Activated T-cell treated with anti-CD3 and anti-CD28 coated beads, Interleukin-2, amount 50 U/mL, for 24 hours (primary cell): ENCODE results near the gene NPM3.

ENCODE experiments used
- DNase-seq: peaks from one replicate; pipeline ENCODE4 v3.0.0-alpha.2; 2020
- H3K27ac Mint-ChIP-seq: 2 replicates; pipeline ENCODE4 v1.8.0; 2020; ENCODE audit warnings: mild to moderate bottlenecking, mixed read lengths
- H3K27me3 Mint-ChIP-seq: 2 replicates; pipeline ENCODE4 v1.8.0; 2020; ENCODE audit warnings: mixed read lengths
- H3K36me3 Mint-ChIP-seq: 2 replicates; pipeline ENCODE4 v1.8.0; 2020; ENCODE audit warnings: low read depth, mixed read lengths
- H3K4me1 Mint-ChIP-seq: 2 replicates; pipeline ENCODE4 v1.8.0; 2020; ENCODE audit warnings: low read depth, mixed read lengths
- H3K4me3 Mint-ChIP-seq: 2 replicates; pipeline ENCODE4 v1.8.0; 2020; ENCODE audit warnings: mild to moderate bottlenecking, moderate library complexity, mixed read lengths
- H3K9me3 Mint-ChIP-seq: 2 replicates; pipeline ENCODE4 v1.8.0; 2020; ENCODE audit warnings: mixed read lengths

NPM3 gene

DNA sequence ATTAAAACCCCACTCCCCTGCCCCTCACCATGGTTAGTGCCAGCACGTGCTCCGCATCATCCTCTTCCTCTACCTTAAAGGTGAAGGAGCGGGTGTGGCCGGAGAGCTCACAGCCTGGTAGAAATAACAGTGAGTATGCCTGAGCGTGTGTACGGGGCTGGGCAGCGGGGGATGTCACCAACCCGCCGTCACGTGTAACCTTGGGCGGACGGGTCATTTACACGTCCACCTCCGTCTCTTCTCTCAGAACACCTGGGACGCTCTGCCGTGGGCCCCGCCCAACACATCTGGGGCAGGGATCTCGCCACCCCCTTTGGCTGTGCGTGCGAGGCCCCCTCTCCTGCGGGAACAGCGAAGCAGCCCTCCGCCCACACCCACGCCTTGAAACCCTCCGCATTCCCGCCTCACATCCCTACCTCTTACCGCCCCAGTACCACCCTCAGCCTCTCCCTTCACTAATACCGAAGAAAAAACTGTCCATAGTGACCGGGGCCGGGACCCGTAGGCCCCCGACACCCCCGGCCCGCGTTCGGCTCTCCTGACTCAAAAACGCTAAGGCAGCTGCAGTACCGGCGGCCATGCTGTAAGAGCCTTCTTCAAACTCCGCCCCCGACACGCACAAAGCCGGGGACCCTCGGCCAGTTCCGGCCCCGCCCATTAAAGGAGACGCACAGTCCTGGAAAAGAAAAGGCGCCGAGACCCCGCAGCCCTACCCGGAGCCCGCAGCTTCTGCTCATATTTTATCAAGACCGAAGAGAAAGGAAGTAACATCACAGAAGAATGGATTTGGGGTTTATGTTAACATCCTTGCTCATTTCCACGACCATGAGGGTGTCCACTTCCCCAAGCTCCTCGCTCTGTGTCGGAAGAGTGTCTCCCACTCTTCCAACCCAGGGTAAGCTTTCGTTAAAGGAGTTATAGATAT lies at the start of gene NPM3:
TSS of gene NPM3 (minus strand) at position 636 of the 925 bp plus-strand sequence. CDS start at position 580, 56 bp downstream.
- peak within 1 kb of the TSS; percentile 100 for H3K4me3 Mint-ChIP-seq
- peaks cover 11% of the 10 kb centered on the region for H3K27me3 Mint-ChIP-seq
- peak within 1 kb of the TSS; percentile 99 for H3K27ac Mint-ChIP-seq
- no peaks in the 10 kb centered on the region for H3K9me3 Mint-ChIP-seq
- peak; percentile 89 for DNase-seq
- peaks cover 92% of the 10 kb centered on the region for H3K36me3 Mint-ChIP-seq
- peaks cover 67% of the 10 kb centered on the region for H3K4me1 Mint-ChIP-seq

DNA sequence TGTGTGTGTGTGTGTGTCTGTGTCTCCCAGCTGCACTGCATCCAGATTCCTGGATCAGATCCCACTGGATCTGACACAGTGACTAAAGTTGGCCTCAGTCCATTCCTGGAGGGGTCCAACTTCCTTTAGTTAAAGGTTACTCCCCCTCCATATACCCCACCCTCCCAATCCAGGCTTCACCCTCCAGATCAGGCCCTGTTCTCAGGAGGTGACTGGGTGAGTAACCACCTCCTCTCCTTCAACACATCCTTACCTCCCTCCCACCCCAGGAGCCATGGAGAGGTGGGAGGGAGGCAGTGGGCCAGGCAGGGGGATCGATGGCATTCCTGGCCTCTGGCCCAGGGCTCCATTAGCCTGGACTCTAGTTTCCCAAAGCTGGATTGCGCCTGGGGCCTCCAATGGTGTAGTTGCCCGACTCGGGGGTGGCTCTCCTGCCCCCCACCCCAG lies 49.1 kb upstream of the NPM3 start:
- H3K36me3 Mint-ChIP-seq, result no peaks in the 10 kb centered on the region
- H3K4me1 Mint-ChIP-seq, result peaks cover 56% of the 10 kb centered on the region
- no peaks in the 10 kb centered on the region for H3K27me3 Mint-ChIP-seq
- H3K27ac Mint-ChIP-seq, result peak overlapping the region; percentile 8
- no peaks in the 10 kb centered on the region for H3K9me3 Mint-ChIP-seq
- no peak overlapping the region for H3K4me3 Mint-ChIP-seq
- DNase-seq, result no peak

DNA sequence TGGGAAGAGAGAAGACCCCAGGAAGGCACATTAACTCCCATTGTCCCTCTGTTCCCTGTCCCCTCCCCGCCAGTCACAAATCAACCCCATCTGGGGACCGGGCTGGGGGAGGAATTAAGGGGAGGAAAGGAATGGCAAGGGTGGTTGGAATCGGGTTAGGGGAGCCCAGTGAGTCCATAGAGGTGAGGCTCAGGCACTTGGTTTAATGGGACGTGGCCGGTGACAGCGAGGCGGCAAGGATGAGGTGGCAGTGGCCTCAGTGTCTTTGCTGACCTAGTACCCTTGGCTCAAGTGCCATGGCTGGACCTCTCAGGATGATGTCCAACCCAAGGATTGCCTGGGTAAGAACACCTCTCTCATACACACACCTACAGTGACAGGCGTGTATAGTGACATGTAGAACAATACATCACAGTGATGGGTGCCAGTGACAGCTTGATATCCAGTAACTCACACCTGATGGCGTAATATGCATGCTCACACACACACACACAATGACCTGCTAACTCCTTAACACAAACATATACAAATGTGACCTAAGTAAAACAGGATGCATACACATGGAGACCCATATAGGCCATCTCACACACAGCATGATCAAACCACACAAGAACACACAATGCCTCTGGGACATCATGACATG lies 48.0 kb upstream of the NPM3 start:
- peaks cover 55% of the 10 kb centered on the region for H3K4me1 Mint-ChIP-seq
- H3K9me3 Mint-ChIP-seq, result no peaks in the 10 kb centered on the region

DNA sequence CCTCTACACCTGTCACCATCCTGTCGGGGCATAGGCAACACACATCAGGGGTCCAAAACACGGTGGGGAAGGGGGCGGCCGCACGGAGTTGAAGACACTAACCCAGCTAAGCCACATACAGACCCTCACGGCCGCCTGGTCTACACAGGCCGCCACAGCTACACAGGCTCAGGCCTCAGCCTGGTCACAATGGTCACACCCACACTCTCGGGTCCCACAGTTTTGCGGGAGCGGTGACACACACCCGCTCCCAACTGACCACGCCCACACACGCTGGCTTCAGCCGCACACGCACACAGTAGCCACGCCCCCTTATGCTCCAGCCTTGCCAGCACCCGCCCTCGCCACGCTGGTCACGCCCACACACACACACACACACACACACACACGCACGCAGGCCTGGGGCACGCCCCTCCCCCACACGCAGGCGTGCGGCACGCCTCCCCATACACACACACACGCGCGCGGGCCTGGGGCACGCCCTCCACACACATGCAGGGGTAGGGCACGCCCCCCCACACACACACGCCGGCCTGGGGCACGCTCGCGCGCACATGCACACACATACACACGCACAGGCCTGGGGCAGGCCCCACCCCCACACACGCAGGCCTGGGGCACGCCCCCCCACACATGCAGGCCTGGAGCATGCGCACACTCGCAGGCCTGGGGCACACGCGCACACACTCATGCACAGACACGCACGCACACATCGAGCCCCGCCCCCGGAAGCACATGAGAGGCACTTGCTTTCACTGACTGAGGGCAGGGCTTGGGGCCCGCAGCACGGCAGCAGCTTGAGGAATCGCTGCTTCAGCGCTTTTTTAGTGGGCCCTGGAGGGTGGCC lies 47.3 kb upstream of the NPM3 start:
- H3K4me1 Mint-ChIP-seq, result peaks cover 49% of the 10 kb centered on the region
- no peaks in the 10 kb centered on the region for H3K27me3 Mint-ChIP-seq
- peak overlapping the region; percentile 97 for H3K27ac Mint-ChIP-seq
- H3K9me3 Mint-ChIP-seq, result no peaks in the 10 kb centered on the region
- peak; percentile 91 for DNase-seq
- H3K36me3 Mint-ChIP-seq, result no peaks in the 10 kb centered on the region
- peak overlapping the region; percentile 73 for H3K4me3 Mint-ChIP-seq

More for the DNA sequence above, 48.0 kb upstream of the NPM3 start:
- Mint-ChIP-seq H3K4me3 (peak overlapping the region; percentile 73), H3K27ac (peak overlapping the region; percentile 97), H3K27me3 (no peaks in the 10 kb centered on the region), H3K36me3 (no peaks in the 10 kb centered on the region)
- no peak for DNase-seq

- Mint-ChIP-seq H3K9me3 (no peaks in the 10 kb centered on the region), H3K4me1 (peaks cover 43% of the 10 kb centered on the region), H3K27ac (peak overlapping the region; percentile 97), H3K36me3 (no peaks in the 10 kb centered on the region), H3K4me3 (peak overlapping the region; percentile 73), H3K27me3 (no peaks in the 10 kb centered on the region)
- DNase-seq, result peak; percentile 71
These were observed 46.5 kb upstream of the NPM3 start for GRCh38 chr10:101829561-101830315.

DNA sequence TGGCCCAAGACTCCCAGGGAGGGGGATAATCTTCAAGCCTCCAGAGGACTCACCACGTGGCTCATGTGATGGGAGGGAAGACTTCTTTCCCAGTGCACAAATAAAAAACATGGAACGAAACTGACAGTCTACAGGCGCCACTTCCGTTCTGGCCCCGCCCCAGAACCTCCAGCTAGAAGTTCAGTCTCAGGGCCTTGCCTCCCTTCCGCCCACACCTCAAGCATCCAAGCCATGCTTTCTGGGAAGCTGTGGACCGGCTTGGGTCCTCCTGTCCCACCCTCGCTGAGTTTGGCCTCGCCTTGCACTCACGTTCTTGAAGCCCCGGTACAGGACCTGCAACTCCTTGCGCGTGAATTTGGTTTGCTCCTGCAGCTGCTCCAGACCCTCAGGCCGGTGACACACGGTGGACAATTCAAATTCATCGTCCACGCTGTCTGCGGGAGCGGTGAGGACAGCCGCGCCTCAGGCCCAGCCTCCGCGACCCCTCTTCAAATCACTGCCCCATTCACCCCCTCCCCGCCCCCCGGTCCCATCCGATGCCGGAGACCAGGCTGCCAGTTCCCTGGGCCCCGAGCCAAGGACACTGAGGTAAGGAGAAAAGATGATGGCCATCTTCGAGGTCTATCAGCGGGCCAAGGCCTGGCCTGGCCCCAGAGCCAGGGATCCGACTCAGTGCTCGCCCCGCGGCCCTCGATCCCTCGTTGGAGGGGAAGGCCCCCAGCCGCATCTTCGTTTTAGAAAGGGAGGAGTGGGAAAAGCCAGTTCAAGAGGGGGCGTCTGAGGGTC lies 45.7 kb upstream of the NPM3 start:
- peaks cover 35% of the 10 kb centered on the region for H3K4me1 Mint-ChIP-seq
- H3K27me3 Mint-ChIP-seq, result no peaks in the 10 kb centered on the region
- no peaks in the 10 kb centered on the region for H3K36me3 Mint-ChIP-seq
- H3K9me3 Mint-ChIP-seq, result no peaks in the 10 kb centered on the region
- H3K27ac Mint-ChIP-seq, result no peak overlapping the region
- H3K4me3 Mint-ChIP-seq, result no peak overlapping the region
- DNase-seq, result peak; percentile 28

- H3K27me3 Mint-ChIP-seq, result no peaks in the 10 kb centered on the region
- peaks cover 27% of the 10 kb centered on the region for H3K4me1 Mint-ChIP-seq
- DNase-seq, result no peak
- no peaks in the 10 kb centered on the region for H3K36me3 Mint-ChIP-seq
- H3K9me3 Mint-ChIP-seq, result no peaks in the 10 kb centered on the region
- no peak overlapping the region for H3K4me3 Mint-ChIP-seq
- peak overlapping the region; percentile 29 for H3K27ac Mint-ChIP-seq
These were observed 44.8 kb upstream of the NPM3 start for GRCh38 chr10:101827919-101828600.

DNA sequence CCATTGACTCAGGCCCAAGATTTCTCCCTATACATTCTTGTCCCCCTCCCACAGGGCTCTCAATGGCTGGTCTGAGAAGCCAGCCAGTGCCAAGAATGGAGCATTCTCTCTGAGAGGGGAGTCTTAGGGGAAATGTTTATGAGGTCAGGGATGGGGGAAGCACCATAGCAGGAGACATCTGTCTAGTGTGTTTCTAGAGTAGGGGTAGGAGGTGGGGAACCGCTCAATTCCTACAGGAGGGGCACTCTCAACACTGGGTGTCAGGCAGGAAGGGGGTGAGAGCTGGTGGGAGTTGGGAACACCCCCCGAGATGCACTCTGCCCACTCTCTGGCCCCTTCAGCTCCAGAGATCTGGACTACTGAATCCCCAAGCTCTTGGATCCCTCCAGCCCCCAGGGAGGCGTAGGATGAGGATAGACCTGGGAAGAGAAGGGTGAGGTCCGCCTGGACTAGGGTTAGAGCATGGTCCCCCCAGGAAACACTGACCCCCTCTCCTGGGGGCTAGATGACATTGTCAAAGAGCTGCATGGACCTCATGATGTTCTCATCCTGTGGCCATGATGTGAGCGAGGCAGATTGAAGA lies 43.7 kb upstream of the NPM3 start:
- no peaks in the 10 kb centered on the region for H3K9me3 Mint-ChIP-seq
- H3K4me3 Mint-ChIP-seq, result no peak overlapping the region
- no peaks in the 10 kb centered on the region for H3K27me3 Mint-ChIP-seq
- DNase-seq, result no peak
- H3K36me3 Mint-ChIP-seq, result no peaks in the 10 kb centered on the region
- H3K27ac Mint-ChIP-seq, result no peak overlapping the region
- H3K4me1 Mint-ChIP-seq, result peaks cover 23% of the 10 kb centered on the region

DNA sequence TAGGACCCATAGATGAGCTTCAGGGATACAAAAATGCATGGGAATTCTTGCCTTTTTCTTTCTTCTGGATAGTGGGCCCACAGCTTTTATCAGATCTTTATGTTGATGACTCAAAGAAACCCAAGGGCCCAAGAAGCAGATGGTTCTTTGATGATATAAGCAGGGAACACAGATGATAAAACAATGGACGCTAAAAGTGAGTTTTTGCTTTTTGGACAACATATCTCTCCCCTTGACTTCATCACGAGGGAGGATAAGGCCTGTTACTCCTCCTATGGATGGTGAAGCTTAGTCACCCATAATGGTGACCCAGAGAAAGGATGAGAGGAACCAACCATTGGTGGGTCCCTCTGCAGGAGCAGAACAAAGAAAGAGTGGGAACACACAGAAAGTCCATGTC lies 41.5 kb upstream of the NPM3 start:
- H3K9me3 Mint-ChIP-seq, result no peaks in the 10 kb centered on the region

DNA sequence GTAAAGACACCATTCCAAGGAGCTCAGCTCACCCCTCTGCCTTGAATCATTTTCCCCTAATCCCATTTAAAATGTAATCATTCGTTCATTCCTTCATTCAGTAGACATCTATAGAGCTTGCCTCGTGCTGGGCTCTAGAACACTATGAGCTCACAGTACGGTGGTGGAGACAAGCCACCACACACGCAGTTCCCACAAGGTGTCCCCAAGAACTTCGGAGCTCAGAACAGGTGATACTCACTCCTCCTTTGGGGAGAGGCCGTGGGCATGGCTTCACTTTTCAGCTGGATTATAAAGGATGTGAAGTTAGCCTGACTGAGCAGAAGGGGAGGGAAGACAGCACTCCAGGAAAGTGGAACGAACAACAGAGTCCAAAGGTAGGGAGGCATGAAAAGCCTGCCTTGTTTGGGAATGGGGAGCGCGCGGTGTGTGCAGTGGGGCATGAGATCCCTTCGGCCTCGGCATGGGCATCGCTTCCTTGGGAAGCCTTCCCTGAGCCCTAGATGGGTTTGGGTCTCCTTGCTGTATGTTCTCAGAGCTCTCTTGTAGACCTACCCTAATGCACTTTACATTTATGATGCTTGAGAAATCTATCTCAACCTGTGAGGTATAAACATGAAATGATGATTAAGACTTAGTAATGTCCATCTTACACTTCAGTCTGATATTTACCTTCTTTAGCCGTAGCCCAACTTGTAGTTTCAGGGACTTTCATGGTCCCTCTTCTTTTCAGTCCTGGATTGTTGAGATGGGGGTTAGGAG lies 35.8 kb upstream of the NPM3 start:
- Mint-ChIP-seq H3K36me3 (peaks cover 38% of the 10 kb centered on the region), H3K4me3 (peak overlapping the region; percentile 94), H3K9me3 (no peaks in the 10 kb centered on the region), H3K27me3 (no peaks in the 10 kb centered on the region), H3K27ac (peak overlapping the region; percentile 97), H3K4me1 (peaks cover 44% of the 10 kb centered on the region)
- DNase-seq, result no peak

More for the DNA sequence above, 41.5 kb upstream of the NPM3 start:
- no peak overlapping the region for H3K27ac Mint-ChIP-seq
- H3K36me3 Mint-ChIP-seq, result no peaks in the 10 kb centered on the region
- H3K4me1 Mint-ChIP-seq, result peaks cover 18% of the 10 kb centered on the region
- H3K27me3 Mint-ChIP-seq, result no peaks in the 10 kb centered on the region
- DNase-seq, result no peak
- no peak overlapping the region for H3K4me3 Mint-ChIP-seq

GRCh38 chr10:101818119-101818871 lies 35.0 kb upstream of the NPM3 start, which contains the start of gene OGA:
Gene OGA, minus strand, starts transcription at chr10:101818444. Its CDS starts 422 bp downstream, at chr10:101818022.
- DNase-seq, result peak; percentile 95
- H3K4me1 Mint-ChIP-seq, result peaks cover 51% of the 10 kb centered on the region
- no peaks in the 10 kb centered on the region for H3K9me3 Mint-ChIP-seq
- peak within 1 kb of the TSS; percentile 97 for H3K27ac Mint-ChIP-seq
- H3K4me3 Mint-ChIP-seq, result peak within 1 kb of the TSS; percentile 94
- H3K36me3 Mint-ChIP-seq, result peaks cover 46% of the 10 kb centered on the region
- no peaks in the 10 kb centered on the region for H3K27me3 Mint-ChIP-seq
